AG04450 (cell line): ENCODE results near the gene TRIP13. TPM values are rescaled to one million over a fixed set of nuclear protein-coding genes. Genes with fewer than 3 reads are reported as not detected.

Source experiments
- CTCF ChIA-PET: fragments of 300-600, 350-600 bp; formaldehyde crosslinking; extraction: SDS; loops from one replicate; lab custom pipeline; 2022; ENCODE audit warnings: antibody characterized with exemption, inconsistent platforms; lab: Charles Lee
- POLR2A ChIA-PET: fragments of 350-600 bp; formaldehyde crosslinking; extraction: SDS; loops from one replicate; lab custom pipeline; 2021; ENCODE audit warnings: antibody characterized with exemption, inconsistent platforms; lab: Yijun Ruan, JAX
- DNase-seq: peaks from one replicate; pipeline ENCODE4 v3.0.0-alpha.2; 2011; ENCODE audit warnings: low read depth, low spot score
- H3K27ac ChIP-seq: one replicate; pipeline ENCODE4 v1.5.1; 2012; ENCODE audit warnings: low read depth, low read length, control low read depth
- H3K27me3 ChIP-seq: one replicate; pipeline ENCODE4 v1.6.0; 2012; ENCODE audit warnings: low read length; ENCODE audit not compliant: control insufficient read depth, insufficient read depth
- H3K4me3 ChIP-seq: 2 replicates; pipeline ENCODE4 v1.5.1; 2011; ENCODE audit warnings: mild to moderate bottlenecking, low read depth, low read length, control low read depth
- H3K9me3 ChIP-seq: 2 replicates; pipeline ENCODE4 v1.5.1; 2012; ENCODE audit warnings: low read length; ENCODE audit not compliant: control insufficient read depth, insufficient read depth
- polyA plus RNA-seq: library from polyadenylated mRNA; depleted of rRNA; stranded (reverse); fragments of >200 nt; gene quantifications from 2 replicates; pipeline ENCODE4 v1.2.3, GENCODE V29; 2011
- TF ChIP-seq, protein P1 (sequence below): IDR thresholded peaks from 2 replicates; pipeline ENCODE4 v1.5.1; 2011; ENCODE audit warnings: low read depth, low read length, control low read depth, inconsistent platforms

The TRIP13 gene
- polyA plus RNA-seq, 1 experiment: 13.8 TPM

DNA sequence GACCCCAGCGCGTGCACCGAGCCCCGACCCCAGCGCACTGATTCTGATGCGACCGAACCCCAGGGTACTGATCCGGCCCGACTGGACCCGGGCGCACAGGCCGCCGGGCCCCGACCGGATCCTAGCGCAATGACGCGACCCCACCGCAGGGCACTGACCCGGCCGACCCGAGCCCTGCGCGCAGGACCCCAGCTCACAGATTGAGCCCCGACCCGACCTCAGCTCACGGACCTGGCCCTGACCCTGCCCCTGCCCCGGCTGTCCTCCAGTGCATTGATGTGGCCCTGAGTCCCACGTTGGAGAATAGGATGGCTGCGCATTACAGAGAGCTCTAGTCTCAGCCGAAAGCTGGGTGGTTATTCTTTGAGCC is 438 bp downstream of the TRIP13 start:
- POLR2A ChIA-PET: no interaction called here
- CTCF ChIA-PET: interaction anchor here (1.2 kb wide), 1 partner anchor 8 kb away, joined by 5 read pairs; no protein-coding TSS in a partner anchor

DNA sequence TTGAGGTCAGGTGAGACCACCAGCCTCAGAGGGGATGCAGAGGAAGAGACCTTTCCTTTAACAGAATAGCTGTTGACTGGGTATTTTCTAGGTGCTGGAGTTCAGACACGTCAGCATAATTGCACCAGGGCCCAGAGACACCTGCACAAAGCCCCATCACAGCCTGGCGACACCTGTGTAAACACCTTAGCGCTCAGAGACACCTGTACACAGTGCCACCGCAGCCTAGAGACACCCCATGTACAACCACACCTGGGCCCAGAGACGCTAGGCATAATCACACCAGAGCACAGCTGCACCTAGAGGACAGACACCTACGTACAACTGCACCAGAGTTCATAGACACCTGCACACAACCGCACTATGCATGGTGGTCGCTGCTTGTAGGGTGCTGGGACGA is 1.0 kb downstream of the TRIP13 start:
- H3K27me3 ChIP-seq: no peaks in the 10 kb centered on the region
- DNase-seq: no peak
- peak overlapping the region; percentile 97 for H3K4me3 ChIP-seq
- TF ChIP-seq, protein P1, sequence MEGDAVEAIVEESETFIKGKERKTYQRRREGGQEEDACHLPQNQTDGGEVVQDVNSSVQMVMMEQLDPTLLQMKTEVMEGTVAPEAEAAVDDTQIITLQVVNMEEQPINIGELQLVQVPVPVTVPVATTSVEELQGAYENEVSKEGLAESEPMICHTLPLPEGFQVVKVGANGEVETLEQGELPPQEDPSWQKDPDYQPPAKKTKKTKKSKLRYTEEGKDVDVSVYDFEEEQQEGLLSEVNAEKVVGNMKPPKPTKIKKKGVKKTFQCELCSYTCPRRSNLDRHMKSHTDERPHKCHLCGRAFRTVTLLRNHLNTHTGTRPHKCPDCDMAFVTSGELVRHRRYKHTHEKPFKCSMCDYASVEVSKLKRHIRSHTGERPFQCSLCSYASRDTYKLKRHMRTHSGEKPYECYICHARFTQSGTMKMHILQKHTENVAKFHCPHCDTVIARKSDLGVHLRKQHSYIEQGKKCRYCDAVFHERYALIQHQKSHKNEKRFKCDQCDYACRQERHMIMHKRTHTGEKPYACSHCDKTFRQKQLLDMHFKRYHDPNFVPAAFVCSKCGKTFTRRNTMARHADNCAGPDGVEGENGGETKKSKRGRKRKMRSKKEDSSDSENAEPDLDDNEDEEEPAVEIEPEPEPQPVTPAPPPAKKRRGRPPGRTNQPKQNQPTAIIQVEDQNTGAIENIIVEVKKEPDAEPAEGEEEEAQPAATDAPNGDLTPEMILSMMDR: no peak
- H3K27ac ChIP-seq: no peak overlapping the region
- H3K9me3 ChIP-seq: no peaks in the 10 kb centered on the region
- ChIA-PET CTCF (no interaction called here), POLR2A (no interaction called here)

More for the DNA sequence above, 438 bp downstream of the TRIP13 start:
- H3K9me3 ChIP-seq: no peaks in the 10 kb centered on the region; the same call in 1 of the 2 replicates
- no peak for DNase-seq
- no peak overlapping the region for H3K27ac ChIP-seq
- peak overlapping the region; percentile 97 for H3K4me3 ChIP-seq
- H3K27me3 ChIP-seq: no peaks in the 10 kb centered on the region
- TF ChIP-seq, protein P1: no peak

DNA sequence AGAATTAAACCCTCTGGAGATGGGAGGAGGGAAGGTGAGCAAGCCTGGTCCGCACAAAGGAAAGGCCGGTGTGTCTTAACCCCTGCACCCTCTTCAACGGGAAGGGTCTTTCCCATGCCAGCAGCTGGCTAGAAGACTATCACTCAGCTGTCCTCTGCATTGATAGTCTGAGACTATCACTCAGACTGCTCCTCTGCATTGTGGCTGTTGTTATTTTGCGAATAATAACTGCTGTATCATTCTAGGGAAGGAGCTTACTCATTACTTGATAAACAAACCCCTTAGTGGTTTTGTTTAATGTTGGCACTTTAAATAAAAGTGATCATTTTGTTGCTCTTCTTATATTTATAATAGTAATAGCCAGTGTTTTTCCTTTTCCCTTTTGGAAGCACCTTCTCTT is 8.1 kb downstream of the TRIP13 start:
- Histone ChIP-seq H3K9me3 (no peaks in the 10 kb centered on the region), H3K27me3 (no peaks in the 10 kb centered on the region), H3K27ac (no peak overlapping the region), H3K4me3 (no peak overlapping the region)
- TF ChIP-seq, protein P1: no peak
- no peak for DNase-seq
- ChIA-PET CTCF (interaction anchor here (0.6 to 5.9 kb wide), 6 partner anchors 8 to 584 kb away, joined by 3 to 72 read pairs (median 4); partner anchors contain the start of genes BRD9 and TRIP13), POLR2A (no interaction called here)

DNA sequence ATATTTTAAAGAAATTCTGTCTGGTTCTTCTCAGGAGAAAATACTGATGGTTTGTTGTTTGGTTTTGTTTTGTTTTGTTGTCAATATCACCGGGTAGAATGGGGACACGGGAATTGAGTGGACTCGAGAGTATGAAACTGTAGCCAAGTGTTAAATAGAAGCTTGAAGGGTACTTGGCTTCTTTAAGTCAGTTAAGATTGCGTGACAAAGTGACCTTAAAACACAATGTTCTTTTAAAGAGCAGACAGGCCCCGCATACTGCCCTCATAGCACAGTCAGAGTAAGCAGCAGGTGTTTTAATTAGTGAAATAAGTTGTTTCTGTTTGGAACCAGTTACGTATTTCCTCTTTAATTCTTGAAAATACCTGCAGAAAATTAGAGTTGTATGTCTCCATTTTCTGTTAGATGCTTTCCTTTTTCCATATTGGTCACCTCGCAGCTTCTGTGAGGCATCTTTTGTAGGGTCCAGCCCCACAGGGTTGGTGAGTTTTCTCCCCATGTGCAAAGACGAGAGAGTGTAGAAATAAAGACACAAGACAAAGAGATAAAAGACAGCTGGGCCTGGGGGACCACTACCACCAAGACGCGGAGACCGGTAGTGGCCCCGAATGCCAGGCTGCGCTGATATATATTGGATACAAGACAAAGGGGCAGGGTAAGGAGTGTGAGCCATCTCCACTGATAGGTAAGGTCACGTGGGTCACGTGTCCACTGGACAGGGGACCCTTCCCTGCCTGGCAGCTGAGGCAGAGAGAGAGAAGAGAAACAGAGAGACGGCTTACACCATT is 9.6 kb downstream of the TRIP13 start:
- TF ChIP-seq, protein P1: no peak
- Histone ChIP-seq H3K9me3 (no peaks in the 10 kb centered on the region), H3K27me3 (no peaks in the 10 kb centered on the region), H3K4me3 (no peak overlapping the region), H3K27ac (no peak overlapping the region)
- ChIA-PET POLR2A (interaction anchor here (0.6 kb wide), 1 partner anchor 100 kb away, joined by 7 read pairs; no protein-coding TSS in a partner anchor), CTCF (interaction anchor here (0.7 to 5.9 kb wide), 10 partner anchors 10 to 586 kb away, joined by 3 to 72 read pairs (median 4); partner anchors contain the start of genes BRD9 and TRIP13)
- no peak for DNase-seq

DNA sequence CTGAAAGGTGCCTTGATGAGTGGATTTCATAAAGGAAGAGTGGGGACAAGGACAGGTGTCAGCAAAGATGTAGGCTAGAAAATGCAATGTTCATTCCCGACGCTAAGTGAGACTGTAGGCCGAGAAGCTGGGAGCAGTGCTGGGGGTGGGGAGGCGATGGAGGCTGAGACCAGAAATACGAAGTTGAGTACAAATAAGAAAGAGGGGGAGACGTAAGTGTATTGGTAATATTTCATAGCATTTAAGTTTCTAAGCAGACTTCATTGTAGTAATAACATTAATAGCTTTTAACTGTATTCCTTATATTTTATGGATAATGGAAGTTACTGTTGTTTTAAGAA is 11.0 kb downstream of the TRIP13 start:
- Histone ChIP-seq H3K9me3 (no peaks in the 10 kb centered on the region), H3K27ac (no peak overlapping the region), H3K27me3 (no peaks in the 10 kb centered on the region), H3K4me3 (no peak overlapping the region)
- DNase-seq: no peak
- ChIA-PET POLR2A (no interaction called here), CTCF (interaction anchor here (0.6 to 5.9 kb wide), 6 partner anchors 9 to 591 kb away, joined by 3 to 72 read pairs (median 3); no protein-coding TSS in a partner anchor)
- TF ChIP-seq, protein P1: no peak
